ENCODE measurements around the gene EEF1G.
"Not testable (repeated sequence)": the region's sequence is repeated elsewhere in the genome, so short reads cannot be mapped to it uniquely, and the experiment has no call there.

The EEF1G gene

DNA sequence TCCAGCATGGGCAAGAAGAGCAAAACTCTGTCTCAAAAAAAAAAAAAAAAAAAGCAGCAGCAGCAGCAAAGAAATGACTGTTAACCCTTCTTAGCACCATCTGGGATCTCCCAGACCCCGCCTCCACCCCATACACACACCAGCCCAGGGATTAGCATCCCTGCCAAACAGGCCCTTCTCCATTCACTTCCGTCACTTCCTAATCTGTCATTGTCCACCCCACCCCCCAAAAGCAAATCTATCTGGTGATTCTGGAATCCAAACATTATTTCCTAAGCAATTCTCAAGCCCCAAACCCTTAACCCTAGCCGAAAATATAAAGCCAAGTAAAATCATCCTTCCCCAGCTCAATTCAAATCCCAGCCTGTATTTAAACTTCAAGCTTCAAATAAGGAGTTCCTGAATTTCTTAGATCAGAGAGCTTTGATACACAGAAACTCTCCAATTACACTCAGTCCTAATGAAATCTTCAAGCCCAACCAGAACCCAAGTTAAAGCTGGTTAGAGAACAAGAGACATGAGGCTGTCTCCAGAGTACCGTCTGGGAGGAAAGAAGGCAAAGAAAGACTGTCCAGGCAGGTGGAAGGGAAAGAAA lies 21.1 kb downstream of the EEF1G start:
- ChIA-PET CTCF (interaction anchor here (0.6 to 4.0 kb wide), 8 partner anchors 8 to 171 kb away, joined by 3 to 30 read pairs (median 4); no protein-coding TSS in a partner anchor), POLR2A (interaction anchor here (0.5 to 5.7 kb wide), 12 partner anchors 6 to 339 kb away, joined by 3 to 53 read pairs (median 5); partner anchors contain the start of genes AHNAK, B3GAT3, C11orf98 and CSKMT)
- TF ChIP-seq, protein P1, sequence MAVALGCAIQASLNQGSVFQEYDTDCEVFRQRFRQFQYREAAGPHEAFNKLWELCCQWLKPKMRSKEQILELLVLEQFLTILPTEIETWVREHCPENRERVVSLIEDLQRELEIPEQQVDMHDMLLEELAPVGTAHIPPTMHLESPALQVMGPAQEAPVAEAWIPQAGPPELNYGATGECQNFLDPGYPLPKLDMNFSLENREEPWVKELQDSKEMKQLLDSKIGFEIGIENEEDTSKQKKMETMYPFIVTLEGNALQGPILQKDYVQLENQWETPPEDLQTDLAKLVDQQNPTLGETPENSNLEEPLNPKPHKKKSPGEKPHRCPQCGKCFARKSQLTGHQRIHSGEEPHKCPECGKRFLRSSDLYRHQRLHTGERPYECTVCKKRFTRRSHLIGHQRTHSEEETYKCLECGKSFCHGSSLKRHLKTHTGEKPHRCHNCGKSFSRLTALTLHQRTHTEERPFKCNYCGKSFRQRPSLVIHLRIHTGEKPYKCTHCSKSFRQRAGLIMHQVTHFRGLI (tag by site-specific recombination; IDR thresholded peaks at IDR 0.05) = peak; percentile 95
- TF ChIP-seq, protein P2, sequence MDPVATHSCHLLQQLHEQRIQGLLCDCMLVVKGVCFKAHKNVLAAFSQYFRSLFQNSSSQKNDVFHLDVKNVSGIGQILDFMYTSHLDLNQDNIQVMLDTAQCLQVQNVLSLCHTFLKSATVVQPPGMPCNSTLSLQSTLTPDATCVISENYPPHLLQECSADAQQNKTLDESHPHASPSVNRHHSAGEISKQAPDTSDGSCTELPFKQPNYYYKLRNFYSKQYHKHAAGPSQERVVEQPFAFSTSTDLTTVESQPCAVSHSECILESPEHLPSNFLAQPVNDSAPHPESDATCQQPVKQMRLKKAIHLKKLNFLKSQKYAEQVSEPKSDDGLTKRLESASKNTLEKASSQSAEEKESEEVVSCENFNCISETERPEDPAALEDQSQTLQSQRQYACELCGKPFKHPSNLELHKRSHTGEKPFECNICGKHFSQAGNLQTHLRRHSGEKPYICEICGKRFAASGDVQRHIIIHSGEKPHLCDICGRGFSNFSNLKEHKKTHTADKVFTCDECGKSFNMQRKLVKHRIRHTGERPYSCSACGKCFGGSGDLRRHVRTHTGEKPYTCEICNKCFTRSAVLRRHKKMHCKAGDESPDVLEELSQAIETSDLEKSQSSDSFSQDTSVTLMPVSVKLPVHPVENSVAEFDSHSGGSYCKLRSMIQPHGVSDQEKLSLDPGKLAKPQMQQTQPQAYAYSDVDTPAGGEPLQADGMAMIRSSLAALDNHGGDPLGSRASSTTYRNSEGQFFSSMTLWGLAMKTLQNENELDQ (tag by site-specific recombination; IDR thresholded peaks at IDR 0.05; ENCODE audit: low read depth) = no peak
- peak overlapping the region; percentile 5; the same call in 1 of the 2 replicates for H3K27ac ChIP-seq (ENCODE audit: extremely low read depth, low read depth, low read length)
- no peak overlapping the region for H3K4me3 ChIP-seq (ENCODE audit: low read depth, low read length)
- H3K4me1 ChIP-seq (ENCODE audit: control insufficient read depth, insufficient read depth, low read length) = peaks cover 6% of the 10 kb centered on the region; the same call in 1 of the 2 replicates
- H3K36me3 ChIP-seq (ENCODE audit: control insufficient read depth in 2 of 2, insufficient read depth in 1 of 2, low read length in 2 of 2) = peaks cover 0 to 13% of the 10 kb centered on the region in 2 experiments; a peak in 2 of 3 replicates
- no peaks in the 10 kb centered on the region for H3K9me3 ChIP-seq (ENCODE audit: control insufficient read depth, insufficient read depth, low read depth, low read length)

DNA sequence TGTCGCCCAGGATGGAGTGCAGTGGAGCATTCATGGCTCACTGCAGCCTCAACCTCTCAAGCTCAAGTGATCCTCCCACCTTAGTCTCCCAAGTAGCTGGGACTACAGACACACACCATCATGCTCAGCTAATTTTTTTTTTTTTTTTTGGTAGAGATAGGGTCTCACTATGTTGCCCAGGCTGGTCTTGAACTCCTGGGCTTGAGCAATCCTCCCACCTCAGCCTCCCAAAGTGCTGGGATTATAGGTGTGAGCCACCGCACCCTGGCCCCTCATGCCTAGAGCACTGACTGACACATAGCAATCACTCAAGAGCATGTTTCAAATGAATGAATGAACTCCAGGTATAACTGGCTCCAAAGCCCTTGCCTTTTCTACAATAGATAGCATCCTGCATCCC lies 23.2 kb downstream of the EEF1G start:
- H3K9me3 ChIP-seq (ENCODE audit: control insufficient read depth, insufficient read depth, low read depth, low read length); H3K36me3 ChIP-seq (ENCODE audit: control insufficient read depth in 2 of 2, insufficient read depth in 1 of 2, low read length in 2 of 2); H3K4me3 ChIP-seq (ENCODE audit: low read depth, low read length); H3K4me1 ChIP-seq (ENCODE audit: control insufficient read depth, insufficient read depth, low read length); H3K27ac ChIP-seq (ENCODE audit: extremely low read depth, low read depth, low read length): not testable (repeated sequence)
- CTCF ChIA-PET = interaction anchor here (1.1 to 4.0 kb wide), 3 partner anchors 8 to 126 kb away, joined by 4 to 30 read pairs (median 13); no protein-coding TSS in a partner anchor
- POLR2A ChIA-PET = interaction anchor here (0.7 to 1.2 kb wide), 2 partner anchors 10 to 27 kb away, joined by 3 read pairs; no protein-coding TSS in a partner anchor

DNA sequence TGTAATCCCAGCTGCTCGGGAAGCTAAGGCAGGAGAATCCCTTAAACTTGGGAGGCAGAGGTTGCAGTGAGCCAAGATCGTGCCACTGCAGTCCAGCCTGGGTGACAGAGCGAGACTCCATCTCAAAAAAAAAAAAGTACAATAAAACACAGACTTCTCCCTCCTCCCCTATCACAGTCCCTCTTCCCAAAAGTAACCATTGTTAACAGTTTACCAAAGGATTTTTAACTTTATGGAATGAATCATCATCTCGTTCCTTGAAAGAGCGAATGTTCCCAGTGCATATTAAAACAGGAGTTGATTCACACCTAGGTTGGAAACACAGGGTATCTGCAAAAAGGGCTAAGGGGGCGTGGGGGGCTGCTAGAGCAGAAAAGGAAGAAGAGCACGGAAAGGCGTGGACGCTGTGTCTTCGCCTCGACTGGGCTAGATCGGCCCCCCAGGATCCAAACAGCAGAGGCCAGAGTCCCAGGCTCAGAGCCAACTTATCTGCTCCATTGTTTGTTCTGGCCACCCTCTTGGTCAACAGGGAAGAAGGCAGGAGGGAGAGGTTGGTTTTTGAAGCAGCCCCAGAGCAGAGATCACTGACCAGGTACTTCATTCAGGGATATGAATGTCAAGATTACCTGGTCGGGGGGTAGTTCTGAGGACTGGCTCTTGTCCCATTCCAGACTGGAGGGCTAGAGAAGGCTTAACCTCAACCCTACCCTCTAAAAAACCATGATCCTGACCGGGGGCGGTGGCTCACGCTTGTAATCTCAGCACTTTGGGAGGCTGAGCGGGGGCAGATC lies 25.0 kb downstream of the EEF1G start:
- POLR2A ChIA-PET = interaction anchor here (4.8 kb wide), 1 partner anchor 7 kb away, joined by 53 read pairs; no protein-coding TSS in a partner anchor
- CTCF ChIA-PET = interaction anchor here (0.6 to 3.3 kb wide), 4 partner anchors 12 to 967 kb away, joined by 3 to 13 read pairs (median 3); no protein-coding TSS in a partner anchor
- no peaks in the 10 kb centered on the region for H3K36me3 ChIP-seq (ENCODE audit: control insufficient read depth in 2 of 2, insufficient read depth in 1 of 2, low read length in 2 of 2)
- H3K4me1 ChIP-seq (ENCODE audit: control insufficient read depth, insufficient read depth, low read length) = no peaks in the 10 kb centered on the region
- H3K27ac ChIP-seq (ENCODE audit: extremely low read depth, low read depth, low read length) = no peak overlapping the region
- no peaks in the 10 kb centered on the region for H3K9me3 ChIP-seq (ENCODE audit: control insufficient read depth, insufficient read depth, low read depth, low read length)
- H3K4me3 ChIP-seq (ENCODE audit: low read depth, low read length) = no peak overlapping the region
- TF ChIP-seq ZNF707 (tag by site-specific recombination; IDR thresholded peaks at IDR 0.05) = no peak
- no peak for TF ChIP-seq ZNF248 (tag by site-specific recombination; IDR thresholded peaks at IDR 0.05)
- TF ChIP-seq ZFHX2 (tag by site-specific recombination; conservative IDR thresholded peaks at IDR 0.05) = 0 out of 2 replicates have a peak, but pooled peaks have one; percentile 15
- TF ChIP-seq ZNF670 (tag by site-specific recombination; IDR thresholded peaks at IDR 0.05; ENCODE audit: low read depth) = no peak
- no peak for TF ChIP-seq ZNF585B (tag by site-specific recombination; IDR thresholded peaks at IDR 0.05)
- no peak for TF ChIP-seq KLF9 (tag by site-specific recombination; IDR thresholded peaks at IDR 0.05; ENCODE audit: low read depth)
- TF ChIP-seq, protein P3, sequence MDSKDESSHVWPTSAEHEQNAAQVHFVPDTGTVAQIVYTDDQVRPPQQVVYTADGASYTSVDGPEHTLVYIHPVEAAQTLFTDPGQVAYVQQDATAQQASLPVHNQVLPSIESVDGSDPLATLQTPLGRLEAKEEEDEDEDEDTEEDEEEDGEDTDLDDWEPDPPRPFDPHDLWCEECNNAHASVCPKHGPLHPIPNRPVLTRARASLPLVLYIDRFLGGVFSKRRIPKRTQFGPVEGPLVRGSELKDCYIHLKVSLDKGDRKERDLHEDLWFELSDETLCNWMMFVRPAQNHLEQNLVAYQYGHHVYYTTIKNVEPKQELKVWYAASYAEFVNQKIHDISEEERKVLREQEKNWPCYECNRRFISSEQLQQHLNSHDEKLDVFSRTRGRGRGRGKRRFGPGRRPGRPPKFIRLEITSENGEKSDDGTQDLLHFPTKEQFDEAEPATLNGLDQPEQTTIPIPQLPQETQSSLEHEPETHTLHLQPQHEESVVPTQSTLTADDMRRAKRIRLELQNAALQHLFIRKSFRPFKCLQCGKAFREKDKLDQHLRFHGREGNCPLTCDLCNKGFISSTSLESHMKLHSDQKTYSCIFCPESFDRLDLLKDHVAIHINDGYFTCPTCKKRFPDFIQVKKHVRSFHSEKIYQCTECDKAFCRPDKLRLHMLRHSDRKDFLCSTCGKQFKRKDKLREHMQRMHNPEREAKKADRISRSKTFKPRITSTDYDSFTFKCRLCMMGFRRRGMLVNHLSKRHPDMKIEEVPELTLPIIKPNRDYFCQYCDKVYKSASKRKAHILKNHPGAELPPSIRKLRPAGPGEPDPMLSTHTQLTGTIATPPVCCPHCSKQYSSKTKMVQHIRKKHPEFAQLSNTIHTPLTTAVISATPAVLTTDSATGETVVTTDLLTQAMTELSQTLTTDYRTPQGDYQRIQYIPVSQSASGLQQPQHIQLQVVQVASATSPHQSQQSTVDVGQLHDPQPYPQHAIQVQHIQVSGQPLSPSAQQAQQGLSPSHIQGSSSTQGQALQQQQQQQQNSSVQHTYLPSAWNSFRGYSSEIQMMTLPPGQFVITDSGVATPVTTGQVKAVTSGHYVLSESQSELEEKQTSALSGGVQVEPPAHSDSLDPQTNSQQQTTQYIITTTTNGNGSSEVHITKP (tag by site-specific recombination; IDR thresholded peaks at IDR 0.05) = peak; percentile 51; the same call in 1 of the 2 replicates
- no peak for TF ChIP-seq ZNF223 (tag by site-specific recombination; IDR thresholded peaks at IDR 0.05)
- no peak for TF ChIP-seq ZSCAN16 (tag by site-specific recombination; IDR thresholded peaks at IDR 0.05)
- TF ChIP-seq, protein P4, sequence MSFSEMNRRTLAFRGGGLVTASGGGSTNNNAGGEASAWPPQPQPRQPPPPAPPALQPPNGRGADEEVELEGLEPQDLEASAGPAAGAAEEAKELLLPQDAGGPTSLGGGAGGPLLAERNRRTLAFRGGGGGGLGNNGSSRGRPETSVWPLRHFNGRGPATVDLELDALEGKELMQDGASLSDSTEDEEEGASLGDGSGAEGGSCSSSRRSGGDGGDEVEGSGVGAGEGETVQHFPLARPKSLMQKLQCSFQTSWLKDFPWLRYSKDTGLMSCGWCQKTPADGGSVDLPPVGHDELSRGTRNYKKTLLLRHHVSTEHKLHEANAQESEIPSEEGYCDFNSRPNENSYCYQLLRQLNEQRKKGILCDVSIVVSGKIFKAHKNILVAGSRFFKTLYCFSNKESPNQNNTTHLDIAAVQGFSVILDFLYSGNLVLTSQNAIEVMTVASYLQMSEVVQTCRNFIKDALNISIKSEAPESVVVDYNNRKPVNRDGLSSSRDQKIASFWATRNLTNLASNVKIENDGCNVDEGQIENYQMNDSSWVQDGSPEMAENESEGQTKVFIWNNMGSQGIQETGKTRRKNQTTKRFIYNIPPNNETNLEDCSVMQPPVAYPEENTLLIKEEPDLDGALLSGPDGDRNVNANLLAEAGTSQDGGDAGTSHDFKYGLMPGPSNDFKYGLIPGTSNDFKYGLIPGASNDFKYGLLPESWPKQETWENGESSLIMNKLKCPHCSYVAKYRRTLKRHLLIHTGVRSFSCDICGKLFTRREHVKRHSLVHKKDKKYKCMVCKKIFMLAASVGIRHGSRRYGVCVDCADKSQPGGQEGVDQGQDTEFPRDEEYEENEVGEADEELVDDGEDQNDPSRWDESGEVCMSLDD (tag by site-specific recombination; IDR thresholded peaks at IDR 0.05) = no peak
- no peak for TF ChIP-seq ZNF302 (tag by site-specific recombination; IDR thresholded peaks at IDR 0.05; ENCODE audit: low read depth)
- TF ChIP-seq, protein P5, sequence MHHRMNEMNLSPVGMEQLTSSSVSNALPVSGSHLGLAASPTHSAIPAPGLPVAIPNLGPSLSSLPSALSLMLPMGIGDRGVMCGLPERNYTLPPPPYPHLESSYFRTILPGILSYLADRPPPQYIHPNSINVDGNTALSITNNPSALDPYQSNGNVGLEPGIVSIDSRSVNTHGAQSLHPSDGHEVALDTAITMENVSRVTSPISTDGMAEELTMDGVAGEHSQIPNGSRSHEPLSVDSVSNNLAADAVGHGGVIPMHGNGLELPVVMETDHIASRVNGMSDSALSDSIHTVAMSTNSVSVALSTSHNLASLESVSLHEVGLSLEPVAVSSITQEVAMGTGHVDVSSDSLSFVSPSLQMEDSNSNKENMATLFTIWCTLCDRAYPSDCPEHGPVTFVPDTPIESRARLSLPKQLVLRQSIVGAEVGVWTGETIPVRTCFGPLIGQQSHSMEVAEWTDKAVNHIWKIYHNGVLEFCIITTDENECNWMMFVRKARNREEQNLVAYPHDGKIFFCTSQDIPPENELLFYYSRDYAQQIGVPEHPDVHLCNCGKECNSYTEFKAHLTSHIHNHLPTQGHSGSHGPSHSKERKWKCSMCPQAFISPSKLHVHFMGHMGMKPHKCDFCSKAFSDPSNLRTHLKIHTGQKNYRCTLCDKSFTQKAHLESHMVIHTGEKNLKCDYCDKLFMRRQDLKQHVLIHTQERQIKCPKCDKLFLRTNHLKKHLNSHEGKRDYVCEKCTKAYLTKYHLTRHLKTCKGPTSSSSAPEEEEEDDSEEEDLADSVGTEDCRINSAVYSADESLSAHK (tag by site-specific recombination; IDR thresholded peaks at IDR 0.05) = no peak
